ENCODE measurements around the gene TIMP1. TPM values are rescaled to one million over a fixed set of nuclear protein-coding genes. Genes with fewer than 3 reads are reported as not detected.

The TIMP1 gene
- total RNA-seq, 1 donor from 2014 or later: 118 TPM

GRCh38 chrX:47571215-47571614 is 11.0 kb upstream of the TIMP1 start:
- no peak for DNase-seq (ENCODE audit: low read depth)
- H3K36me3 ChIP-seq (ENCODE audit: control insufficient read depth, insufficient read depth, low read length): no peaks in the 10 kb centered on the region
- no peak overlapping the region for H3K4me3 ChIP-seq (ENCODE audit: low read depth, low read length)
- no peak for TF ChIP-seq CTCF (IDR thresholded peaks at IDR 0.05; ENCODE audit: insufficient read depth, low read length, poor library complexity, severe bottlenecking)
- H3K27me3 ChIP-seq (ENCODE audit: control insufficient read depth, insufficient read depth, low read length): no peaks in the 10 kb centered on the region

DNA sequence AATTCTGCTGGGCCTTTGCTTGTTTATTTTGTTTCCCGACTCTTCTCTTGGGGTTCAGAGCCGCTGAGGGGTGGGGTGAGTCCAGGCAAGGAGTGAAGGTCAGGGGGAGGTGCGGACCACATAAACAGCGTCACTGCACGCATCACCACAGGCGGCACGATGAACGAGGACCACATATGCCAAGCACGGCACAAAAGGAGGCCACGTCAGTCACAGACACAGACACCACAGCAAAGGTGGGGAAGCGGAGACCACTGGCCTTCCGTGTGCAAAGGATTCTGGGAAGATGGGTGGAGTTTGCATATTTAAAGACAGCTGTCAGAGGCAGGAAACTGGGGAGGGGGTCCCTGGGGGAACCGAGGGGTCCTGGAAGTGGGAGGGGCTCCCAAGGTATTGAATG is 10.3 kb upstream of the TIMP1 start:
- Histone ChIP-seq H3K36me3 (ENCODE audit: control insufficient read depth, insufficient read depth, low read length) (no peaks in the 10 kb centered on the region), H3K27me3 (ENCODE audit: control insufficient read depth, insufficient read depth, low read length) (no peaks in the 10 kb centered on the region), H3K4me3 (ENCODE audit: low read depth, low read length) (no peak overlapping the region)
- TF ChIP-seq CTCF (IDR thresholded peaks at IDR 0.05; ENCODE audit: insufficient read depth, low read length, poor library complexity, severe bottlenecking): no peak
- DNase-seq (ENCODE audit: low read depth): no peak

GRCh38 chrX:47572773-47573340 is 9.4 kb upstream of the TIMP1 start:
- Histone ChIP-seq H3K27me3 (ENCODE audit: control insufficient read depth, insufficient read depth, low read length) (no peaks in the 10 kb centered on the region), H3K36me3 (ENCODE audit: control insufficient read depth, insufficient read depth, low read length) (no peaks in the 10 kb centered on the region), H3K4me3 (ENCODE audit: low read depth, low read length) (no peak overlapping the region)
- no peak for DNase-seq (ENCODE audit: low read depth)
- TF ChIP-seq CTCF (IDR thresholded peaks at IDR 0.05; ENCODE audit: insufficient read depth, low read length, poor library complexity, severe bottlenecking): no peak

DNA sequence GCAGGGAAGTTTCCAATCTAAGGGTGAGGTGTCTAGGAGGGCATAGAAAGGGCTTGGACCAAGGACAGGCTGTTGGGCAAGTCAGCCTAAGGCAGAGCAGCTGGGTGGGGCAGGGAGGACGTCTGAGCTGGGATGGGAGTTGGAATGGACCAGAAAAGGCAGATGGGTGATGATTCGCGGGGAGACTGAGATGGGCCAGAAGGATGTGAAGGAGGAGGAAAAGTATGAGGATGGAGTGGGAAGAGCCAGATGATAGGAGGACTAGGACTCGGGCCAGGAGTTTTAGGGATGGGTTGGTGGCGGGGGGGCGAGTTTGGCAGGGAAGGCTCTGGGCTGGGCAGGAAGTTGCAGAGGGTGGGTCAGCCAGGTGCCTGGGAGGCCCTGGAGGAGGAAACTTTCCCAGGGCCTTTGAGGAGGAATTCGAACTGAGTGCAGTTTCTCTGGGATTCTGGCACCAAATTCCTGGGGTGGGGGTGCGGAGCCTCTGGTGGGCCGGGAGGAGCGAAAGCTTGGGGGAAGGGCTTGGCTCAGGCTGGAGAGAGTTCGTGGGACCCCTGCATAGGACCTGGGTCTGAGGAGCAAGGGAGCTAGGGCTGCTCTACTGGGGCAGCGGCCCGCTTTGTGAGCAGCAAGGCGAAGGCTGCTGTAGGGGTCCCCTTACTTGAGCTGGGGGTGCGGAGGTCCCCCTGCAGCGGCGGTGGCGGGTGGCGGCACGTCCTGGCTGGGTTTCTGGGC is 8.7 kb upstream of the TIMP1 start:
- H3K27me3 ChIP-seq (ENCODE audit: control insufficient read depth, insufficient read depth, low read length): no peaks in the 10 kb centered on the region
- TF ChIP-seq CTCF (IDR thresholded peaks at IDR 0.05; ENCODE audit: insufficient read depth, low read length, poor library complexity, severe bottlenecking): no peak
- no peaks in the 10 kb centered on the region for H3K36me3 ChIP-seq (ENCODE audit: control insufficient read depth, insufficient read depth, low read length)
- DNase-seq (ENCODE audit: low read depth): no peak
- no peak overlapping the region for H3K4me3 ChIP-seq (ENCODE audit: low read depth, low read length)

DNA sequence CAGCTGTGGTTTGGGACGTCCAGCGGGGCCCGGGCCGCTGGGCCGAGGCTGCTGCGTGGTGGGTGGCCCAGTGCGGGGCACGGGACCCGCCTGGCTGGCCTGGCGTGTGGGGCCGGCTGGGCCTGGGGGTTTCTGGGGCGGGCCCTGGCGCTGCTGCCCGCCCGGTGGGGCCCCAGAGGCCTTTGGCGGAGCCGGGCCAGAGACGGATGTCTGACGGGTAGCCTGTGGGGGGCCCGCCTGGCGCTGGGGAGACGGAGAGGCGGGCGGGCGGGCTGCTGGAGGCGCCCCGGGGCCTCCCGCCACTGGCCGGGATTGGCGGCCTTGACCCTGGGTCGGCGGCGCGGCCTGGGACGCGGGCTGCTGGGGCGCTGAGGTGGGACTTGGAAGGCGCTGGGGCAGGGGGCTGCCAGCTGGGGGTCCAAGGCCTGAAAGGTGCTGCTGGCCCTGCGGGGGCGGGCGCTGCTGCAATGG is 8.1 kb upstream of the TIMP1 start:
- no peak for DNase-seq (ENCODE audit: low read depth)
- Histone ChIP-seq H3K4me3 (ENCODE audit: low read depth, low read length) (peak overlapping the region; percentile 11), H3K36me3 (ENCODE audit: control insufficient read depth, insufficient read depth, low read length) (no peaks in the 10 kb centered on the region), H3K27me3 (ENCODE audit: control insufficient read depth, insufficient read depth, low read length) (no peaks in the 10 kb centered on the region)
- no peak for TF ChIP-seq CTCF (IDR thresholded peaks at IDR 0.05; ENCODE audit: insufficient read depth, low read length, poor library complexity, severe bottlenecking)

Measured in kidney epithelial cell (primary cell).